Limb (tissue), 2 donors: ENCODE data around the gene NMRAL1.

Experiments
- DNase-seq, 2 donors: peaks; one replicate each; pipeline ENCODE4 v3.0.0-alpha.2; 2016; ENCODE audit errors: extremely low spot score in 2 of 2

The NMRAL1 gene

DNA sequence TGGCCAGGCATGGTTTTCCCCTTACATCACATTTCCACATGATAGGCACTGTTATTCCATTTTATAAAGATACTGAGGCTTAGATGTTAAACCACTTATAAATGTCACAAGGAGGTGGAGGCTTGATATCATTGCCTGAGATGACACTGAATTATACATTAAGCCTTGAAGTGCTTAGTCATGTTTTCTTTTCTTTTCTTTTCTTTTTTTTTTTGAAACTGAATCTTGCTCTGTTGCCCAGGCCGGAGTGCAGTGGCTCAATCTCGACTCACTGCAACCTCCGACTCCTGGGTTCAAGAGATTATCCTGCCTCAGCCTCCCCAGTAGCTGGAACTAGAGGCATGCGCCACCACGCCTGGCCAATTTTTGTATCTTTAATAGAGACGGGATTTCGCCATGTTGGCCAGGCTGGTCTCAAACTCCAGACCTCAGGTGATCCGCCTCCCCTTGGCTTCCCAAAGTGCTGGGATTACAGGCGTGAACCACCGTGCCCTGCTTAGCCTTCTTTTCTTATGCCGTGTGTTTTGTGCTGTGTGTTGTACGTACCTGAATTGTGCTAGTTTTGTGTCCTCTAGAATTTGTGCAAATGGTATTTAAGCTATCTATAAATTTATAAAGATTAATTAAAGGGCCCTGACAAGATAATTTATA, 47.6 kb downstream of the NMRAL1 start:
- no peak for DNase-seq

DNA sequence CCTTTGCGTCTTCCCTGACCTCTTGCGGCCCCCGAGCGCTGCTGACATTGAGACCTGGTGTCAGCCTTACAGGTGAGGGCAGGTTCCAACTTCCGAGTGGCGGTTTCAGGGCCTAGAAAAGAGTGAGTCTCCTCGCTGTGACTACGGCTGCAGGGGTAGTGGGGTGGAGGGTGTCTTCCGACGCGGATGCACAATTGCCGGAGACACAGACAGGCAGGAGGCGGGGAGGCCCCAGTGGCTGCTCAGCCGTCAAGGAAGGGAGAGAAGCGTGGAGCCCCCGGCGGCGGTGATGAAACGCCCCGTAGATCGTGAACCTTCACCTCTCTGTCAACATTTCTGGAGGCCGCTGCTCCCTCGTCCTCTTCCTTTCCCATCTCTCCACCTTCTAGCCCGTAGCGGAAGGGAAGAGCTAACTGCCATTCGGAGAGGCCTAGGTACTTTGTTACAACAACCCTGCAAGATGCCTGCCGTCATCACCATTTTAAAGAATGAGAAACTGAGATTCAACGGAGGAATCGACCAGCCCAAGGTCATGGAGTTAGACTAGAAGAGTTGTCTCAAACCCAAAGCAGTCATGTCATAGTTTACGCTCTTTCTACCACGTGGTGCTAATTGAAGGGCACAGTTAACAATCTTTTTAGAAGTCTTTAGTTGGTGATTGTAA, 48.3 kb downstream of the NMRAL1 start:
- DNase-seq = no peak

DNA sequence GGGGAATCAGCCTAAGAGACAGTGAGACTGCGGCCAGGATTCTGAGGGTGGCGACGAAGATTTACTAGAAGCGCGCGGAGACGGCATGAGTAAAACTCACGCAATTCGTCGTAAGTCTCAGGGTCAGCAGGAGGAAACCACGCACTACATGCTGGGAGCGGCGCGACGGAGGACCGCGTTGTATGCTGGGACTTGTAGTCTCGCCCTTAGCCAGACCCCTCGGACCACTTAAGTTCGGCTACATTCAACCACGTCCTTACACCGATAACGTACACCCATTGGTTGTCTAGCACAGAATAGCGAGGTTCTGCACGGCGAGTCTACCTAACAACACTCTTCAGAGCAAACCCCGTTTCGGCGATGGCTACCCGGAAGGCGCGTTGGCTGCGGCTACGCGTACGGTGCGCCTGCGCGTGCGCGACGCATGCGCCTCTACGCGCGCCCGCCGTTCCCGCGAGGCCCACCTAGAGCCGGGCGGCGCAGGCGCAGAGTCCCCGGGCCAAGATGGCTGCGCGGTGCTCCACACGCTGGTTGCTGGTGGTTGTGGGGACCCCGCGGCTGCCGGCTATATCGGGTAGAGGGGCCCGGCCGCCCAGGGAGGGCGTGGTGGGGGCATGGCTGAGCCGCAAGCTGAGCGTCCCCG, 48.9 kb downstream of the NMRAL1 start, which contains the start of gene DNAJA3:
TSS of gene DNAJA3 (plus strand) at position 491 of the 643 bp plus-strand sequence. CDS start at position 505, 14 bp downstream.
- DNase-seq = peak; percentile 95 to 97

- DNase-seq = no peak
Observed at GRCh38 chr16:4420505-4421105, 53.8 kb downstream of the NMRAL1 start.

DNA sequence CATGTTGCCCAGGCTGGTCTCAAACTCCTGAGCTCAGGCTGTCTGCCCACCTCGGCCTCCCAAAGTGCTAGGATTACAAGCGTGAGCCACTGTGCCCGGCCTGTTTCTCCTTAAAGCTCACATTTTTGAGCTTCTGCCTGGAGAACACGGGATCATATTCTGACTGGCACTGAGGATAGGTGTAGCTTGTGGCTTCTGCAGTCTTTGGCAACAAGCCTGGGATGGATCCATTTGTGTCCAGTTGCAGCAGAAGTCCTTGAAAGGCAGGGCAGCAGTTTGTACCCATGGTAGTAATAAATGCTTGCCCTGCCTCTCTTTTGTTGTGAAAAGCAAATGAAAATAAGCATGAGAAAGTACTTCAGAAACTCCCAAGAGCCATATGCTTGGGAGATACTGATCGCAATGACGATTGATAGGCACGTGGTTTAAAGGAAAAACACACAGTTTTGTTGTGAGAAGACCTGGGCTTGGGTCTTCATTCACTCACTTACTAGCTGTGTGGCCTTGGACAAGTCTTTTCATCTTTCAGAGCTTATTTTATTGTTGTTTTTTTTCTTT, 54.9 kb downstream of the NMRAL1 start:
- no peak for DNase-seq

- peak; percentile 92 to 97 for DNase-seq
Observed at GRCh38 chr16:4416200-4417032, 58.0 kb downstream of the NMRAL1 start, which contains the start of gene CORO7. TSS of gene CORO7 (minus strand) at chr16:4416596. CDS start at chr16:4416518, 78 bp downstream.

DNA sequence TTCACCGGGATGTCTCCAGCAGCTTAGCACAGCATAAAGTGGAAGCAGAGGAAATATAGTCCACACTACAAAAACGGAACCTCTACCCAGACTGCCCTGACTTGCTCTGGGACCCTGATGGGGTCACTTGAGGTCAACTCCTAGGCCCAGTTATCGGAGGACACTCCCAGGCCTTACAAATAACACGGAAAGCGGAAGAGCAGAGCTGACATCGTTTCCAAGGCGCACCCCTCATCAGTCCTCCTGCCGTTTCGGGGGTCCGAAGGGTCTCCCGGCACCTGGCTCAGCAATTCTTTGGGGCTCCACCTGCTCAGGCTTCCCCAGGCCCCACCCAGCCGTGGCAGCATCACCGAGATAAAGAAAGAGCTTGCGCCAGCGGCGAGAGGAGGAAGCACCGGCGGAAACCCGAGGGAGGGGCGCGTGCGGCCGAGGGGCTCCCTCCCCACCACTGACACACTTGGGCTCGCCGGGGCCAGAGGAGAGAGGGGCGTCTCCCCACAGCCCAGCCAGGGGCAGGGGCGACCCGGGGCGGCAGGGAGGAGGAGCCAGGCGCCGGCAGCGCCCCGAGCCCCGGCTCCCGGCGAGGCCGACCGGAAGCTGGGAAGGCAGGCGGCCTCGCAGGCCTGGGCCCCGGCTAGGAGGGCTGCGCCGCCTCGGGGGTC, 58.8 kb downstream of the NMRAL1 start:
- peak in 1 of 2 donors; percentile 59 for DNase-seq

- DNase-seq = no peak
Observed at GRCh38 chr16:4414187-4414917, 60.1 kb downstream of the NMRAL1 start.

- DNase-seq = no peak
Observed at GRCh38 chr16:4412854-4413253, 61.6 kb downstream of the NMRAL1 start.

DNA sequence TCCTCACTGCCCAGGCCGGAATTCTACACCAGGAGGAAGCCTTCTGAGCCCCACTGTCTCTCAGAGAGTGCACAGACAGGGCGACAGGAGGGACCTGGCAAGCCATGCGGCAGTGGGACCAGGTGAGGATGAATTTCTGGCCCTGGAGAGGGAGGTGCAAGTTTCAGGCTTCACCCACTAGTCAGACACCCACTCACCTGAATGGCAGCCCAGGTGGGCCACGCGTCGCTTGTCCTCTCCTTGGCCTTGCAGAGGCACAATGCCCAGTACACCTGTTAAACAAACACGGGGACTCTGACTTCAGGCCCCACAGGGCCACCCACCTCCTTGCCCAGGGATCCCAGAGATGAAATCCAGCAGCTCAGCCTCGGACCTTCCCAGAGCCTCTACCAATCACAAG, 62.3 kb downstream of the NMRAL1 start:
- DNase-seq = no peak
